ENCODE data around the gene HOXC4.
"Not testable (repeated sequence)": the region's sequence is repeated elsewhere in the genome, so short reads cannot be mapped to it uniquely, and the experiment has no call there.

Gene HOXC4

GRCh38 chr12:54100588-54100987 is 47.0 kb downstream of the HOXC4 start:
- not testable (repeated sequence) for FAIRE-seq

GRCh38 chr12:54102223-54102622 is 48.6 kb downstream of the HOXC4 start:
- FAIRE-seq: not testable (repeated sequence)

GRCh38 chr12:54103827-54104226 is 50.2 kb downstream of the HOXC4 start:
- FAIRE-seq: not testable (repeated sequence)
